Tibial artery (tissue), 4 donors: ENCODE measurements around the gene FCHSD2.
"Not testable (repeated sequence)": the region's sequence is repeated elsewhere in the genome, so short reads cannot be mapped to it uniquely, and the experiment has no call there.

Source experiments
- DNase-seq, 2 donors: peaks; one replicate each; pipeline ENCODE4 v3.0.0-alpha.2; 2019
- H3K27ac ChIP-seq, 2 donors: fragments of 200-600 bp; sonication (generic) in 1 of 2; 1 replicate in 1 of 2; 2 replicates in 1 of 2; pipeline ENCODE4 v1.5.1; 2018 to 2019; ENCODE audit warnings: mild to moderate bottlenecking in 1 of 2
- H3K27me3 ChIP-seq, 2 donors: fragments of 200-600 bp; sonication (generic) in 1 of 2; one replicate each; pipeline versions ENCODE4 v1.5.1 to v1.6.0; 2016 to 2019
- H3K36me3 ChIP-seq, 3 donors: fragments of 200-600 bp; sonication (generic) in 2 of 3; one replicate each; pipeline ENCODE4 v1.5.1; 2016 to 2019; ENCODE audit warnings: mild to moderate bottlenecking in 2 of 3
- H3K4me1 ChIP-seq, 4 donors: fragments of 200-600 bp; sonication (generic) in 2 of 4; 1 replicate in 3 of 4; 2 replicates in 1 of 4; pipeline ENCODE4 v1.5.1; 2016 to 2019
- H3K4me3 ChIP-seq, 2 donors: fragments of 200-600 bp; sonication (generic) in 1 of 2; 1 replicate in 1 of 2; 2 replicates in 1 of 2; pipeline ENCODE4 v1.5.1; 2018 to 2019; ENCODE audit warnings: mild to moderate bottlenecking in 2 of 2
- H3K9me3 ChIP-seq, 3 donors: fragments of 200-600 bp; sonication (generic) in 1 of 3; one replicate each; pipeline ENCODE4 v1.5.1; 2016 to 2019
- intact Hi-C: fragments of 100-400 bp; cut with DNase I; formaldehyde crosslinking; loops from one replicate; pipeline ENCODE4 v1.15.0; 2023; ENCODE audit warnings: low total_unique reads
- TF ChIP-seq, protein P1 (sequence below), 2 experiments: fragments of 200-600 bp in 1 of 2; fragments of 450-650 bp in 1 of 2; IDR thresholded peaks; one replicate each; pipeline ENCODE4 v1.5.1; 2017 to 2019; ENCODE audit warnings: antibody characterized with exemption in 2 of 2, mild to moderate bottlenecking in 1 of 2, moderate library complexity in 1 of 2

FCHSD2 gene

DNA sequence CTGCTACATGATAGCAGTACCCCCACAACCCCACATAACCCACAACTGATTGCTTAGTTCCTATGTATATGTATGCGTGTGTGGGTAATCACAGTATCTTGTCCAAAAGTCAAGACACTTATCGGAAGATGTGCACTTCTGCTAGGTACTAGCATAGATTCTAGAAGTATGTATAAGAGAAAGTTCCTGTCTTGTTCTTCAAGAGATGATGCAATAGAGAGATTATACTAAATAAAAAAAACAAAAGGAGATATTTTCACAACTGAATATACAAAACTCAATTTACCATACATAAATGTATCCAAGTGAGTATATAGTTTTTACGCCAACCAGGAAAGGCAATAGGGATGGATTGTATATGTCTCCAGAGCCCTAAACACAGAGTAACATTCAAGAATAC is 112.0 kb downstream of the FCHSD2 start:
- TF ChIP-seq, protein P1, sequence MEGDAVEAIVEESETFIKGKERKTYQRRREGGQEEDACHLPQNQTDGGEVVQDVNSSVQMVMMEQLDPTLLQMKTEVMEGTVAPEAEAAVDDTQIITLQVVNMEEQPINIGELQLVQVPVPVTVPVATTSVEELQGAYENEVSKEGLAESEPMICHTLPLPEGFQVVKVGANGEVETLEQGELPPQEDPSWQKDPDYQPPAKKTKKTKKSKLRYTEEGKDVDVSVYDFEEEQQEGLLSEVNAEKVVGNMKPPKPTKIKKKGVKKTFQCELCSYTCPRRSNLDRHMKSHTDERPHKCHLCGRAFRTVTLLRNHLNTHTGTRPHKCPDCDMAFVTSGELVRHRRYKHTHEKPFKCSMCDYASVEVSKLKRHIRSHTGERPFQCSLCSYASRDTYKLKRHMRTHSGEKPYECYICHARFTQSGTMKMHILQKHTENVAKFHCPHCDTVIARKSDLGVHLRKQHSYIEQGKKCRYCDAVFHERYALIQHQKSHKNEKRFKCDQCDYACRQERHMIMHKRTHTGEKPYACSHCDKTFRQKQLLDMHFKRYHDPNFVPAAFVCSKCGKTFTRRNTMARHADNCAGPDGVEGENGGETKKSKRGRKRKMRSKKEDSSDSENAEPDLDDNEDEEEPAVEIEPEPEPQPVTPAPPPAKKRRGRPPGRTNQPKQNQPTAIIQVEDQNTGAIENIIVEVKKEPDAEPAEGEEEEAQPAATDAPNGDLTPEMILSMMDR (IDR thresholded peaks at IDR 0.05), result no peak
- H3K4me1 ChIP-seq, result peaks cover 0 to 13% (median 0%) of the 10 kb centered on the region in 4 donors
- no peaks in the 10 kb centered on the region for H3K27me3 ChIP-seq
- no peak overlapping the region for H3K27ac ChIP-seq
- peaks cover 0 to 7% (median 4%) of the 10 kb centered on the region in 3 donors for H3K36me3 ChIP-seq
- H3K4me3 ChIP-seq, result no peak overlapping the region
- intact Hi-C loops, result no loop called here
- no peak for DNase-seq
- H3K9me3 ChIP-seq, result peaks cover 0 to 10% (median 1%) of the 10 kb centered on the region in 3 donors

DNA sequence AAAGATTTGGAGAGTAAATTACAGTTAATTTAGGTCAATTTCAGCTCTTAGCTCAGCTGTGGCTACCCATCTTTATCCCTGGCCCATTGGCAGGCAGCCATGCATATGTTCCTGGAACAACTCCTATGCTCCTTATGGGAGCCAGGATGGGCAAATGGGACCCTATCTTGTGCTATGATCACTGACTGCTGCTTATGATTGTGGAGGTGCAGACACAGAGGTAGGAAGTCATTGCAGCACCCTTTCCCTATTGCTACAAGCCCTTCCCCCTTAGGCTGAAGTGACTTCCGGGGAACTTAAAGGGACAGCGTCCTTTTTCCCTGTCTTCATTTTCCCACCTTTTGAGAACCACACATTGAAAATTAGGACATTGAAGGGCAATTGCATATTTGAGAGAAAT is 112.7 kb downstream of the FCHSD2 start:
- Histone ChIP-seq H3K4me3 (no peak overlapping the region), H3K36me3 (peaks cover under 1 to 7% (median 4%) of the 10 kb centered on the region in 3 donors), H3K27ac (no peak overlapping the region), H3K9me3 (peaks cover 0 to 14% (median 8%) of the 10 kb centered on the region in 3 donors), H3K27me3 (no peaks in the 10 kb centered on the region), H3K4me1 (peaks cover 0 to 10% (median 0%) of the 10 kb centered on the region in 4 donors)
- TF ChIP-seq, protein P1 (IDR thresholded peaks at IDR 0.05), result no peak
- no peak for DNase-seq
- intact Hi-C loops, result no loop called here

DNA sequence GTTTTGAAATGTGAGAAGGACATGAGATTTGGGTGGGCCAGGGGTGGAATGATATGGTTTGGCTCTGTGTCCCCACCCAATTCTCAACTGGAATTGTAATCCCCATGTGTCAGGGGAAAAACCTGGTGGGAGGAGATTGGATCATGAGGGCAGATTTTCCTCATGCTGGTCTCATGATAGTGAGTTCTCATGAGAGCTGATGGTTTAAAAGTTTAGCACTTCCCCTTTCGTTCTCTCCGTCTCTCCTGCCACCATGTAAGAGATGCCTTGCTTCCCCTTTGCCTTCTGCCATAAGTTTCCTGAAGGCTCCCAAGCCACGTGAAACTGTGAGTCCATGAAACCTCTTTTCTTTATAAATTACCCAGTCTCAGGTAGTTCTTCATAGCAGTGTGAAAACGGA is 113.5 kb downstream of the FCHSD2 start:
- H3K4me3 ChIP-seq, result no peak overlapping the region
- no peaks in the 10 kb centered on the region for H3K27me3 ChIP-seq
- peaks cover 0 to 19% (median 15%) of the 10 kb centered on the region in 3 donors for H3K9me3 ChIP-seq
- no peak for DNase-seq
- peaks cover 0 to 5% (median 0%) of the 10 kb centered on the region in 4 donors for H3K4me1 ChIP-seq
- H3K27ac ChIP-seq, result no peak overlapping the region
- TF ChIP-seq, protein P1 (IDR thresholded peaks at IDR 0.05), result no peak
- intact Hi-C loops, result no loop called here
- H3K36me3 ChIP-seq, result peaks cover 4 to 7% (median 5%) of the 10 kb centered on the region in 3 donors

DNA sequence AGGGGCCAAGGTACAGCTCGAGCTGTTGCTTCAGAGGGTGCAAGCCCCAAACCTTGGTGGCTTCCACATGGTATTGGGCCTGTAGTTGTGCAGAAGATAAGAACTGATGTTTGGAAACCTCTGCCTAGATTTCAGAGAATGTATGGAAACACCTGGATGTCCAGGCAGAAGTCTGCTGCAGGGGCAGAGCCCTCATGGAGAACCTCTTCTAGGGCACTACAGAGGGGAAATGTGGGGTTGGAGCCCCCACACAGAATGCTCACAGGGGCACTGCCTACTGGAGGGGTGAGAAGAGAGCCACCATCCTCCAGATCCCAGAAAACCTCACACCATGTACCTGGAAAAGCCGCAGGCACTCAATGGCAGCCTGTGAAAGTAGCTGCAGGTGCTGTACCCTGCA is 114.3 kb downstream of the FCHSD2 start:
- DNase-seq, H3K27me3 ChIP-seq, H3K4me1 ChIP-seq, H3K4me3 ChIP-seq, H3K27ac ChIP-seq, H3K36me3 ChIP-seq, intact Hi-C loops: not testable (repeated sequence)
- peaks cover 0 to 20% (median 19%) of the 10 kb centered on the region in 3 donors for H3K9me3 ChIP-seq

DNA sequence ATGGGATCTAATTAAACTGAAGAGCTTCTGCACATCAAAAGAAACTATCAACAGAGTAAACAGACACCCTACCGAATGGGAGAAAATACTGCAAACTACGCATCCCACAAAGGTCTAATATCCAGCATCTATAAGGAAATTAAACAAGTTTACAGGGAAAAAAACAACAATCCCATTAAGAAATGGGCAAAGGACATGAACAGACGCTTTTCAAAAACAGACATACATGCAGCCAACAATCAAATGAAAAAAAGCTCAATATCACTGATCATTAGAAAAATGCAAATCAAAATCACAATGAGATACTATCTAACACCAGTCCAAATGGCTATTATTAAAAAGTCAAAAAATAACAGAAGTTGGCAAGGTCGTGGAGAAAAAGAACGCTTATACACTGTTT is 117.5 kb downstream of the FCHSD2 start:
- intact Hi-C loops, result no loop called here
- no peak for DNase-seq
- H3K9me3 ChIP-seq, result peaks cover 0 to 20% (median 19%) of the 10 kb centered on the region in 3 donors
- peaks cover 4 to 7% (median 5%) of the 10 kb centered on the region in 3 donors for H3K36me3 ChIP-seq
- no peaks in the 10 kb centered on the region for H3K27me3 ChIP-seq
- H3K4me1 ChIP-seq, result peaks cover 0 to 5% (median 0%) of the 10 kb centered on the region in 4 donors
- H3K27ac ChIP-seq, result no peak overlapping the region
- TF ChIP-seq, protein P1 (IDR thresholded peaks at IDR 0.05), result no peak
- no peak overlapping the region for H3K4me3 ChIP-seq

DNA sequence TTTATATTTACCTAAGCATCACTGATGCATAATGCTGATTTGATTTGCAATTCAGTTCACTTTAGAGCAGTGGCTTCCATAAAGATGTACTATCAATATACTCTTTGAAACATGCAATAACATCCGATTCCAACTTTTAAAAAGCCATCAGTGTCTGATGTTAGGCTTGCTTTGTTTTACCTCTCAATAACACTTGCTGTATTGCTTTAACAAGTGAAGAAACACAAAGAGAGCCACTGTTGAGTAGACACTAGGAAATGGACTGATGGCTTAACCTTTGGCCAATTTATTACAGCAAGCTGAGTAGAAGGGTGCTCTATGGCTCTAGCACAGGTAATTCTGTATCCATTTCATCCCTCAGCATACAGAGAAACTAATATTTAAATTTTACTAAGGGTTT is 122.1 kb downstream of the FCHSD2 start:
- no peak overlapping the region for H3K27ac ChIP-seq
- no peaks in the 10 kb centered on the region for H3K27me3 ChIP-seq
- DNase-seq, result no peak
- H3K36me3 ChIP-seq, result peaks cover 0 to 5% (median 0%) of the 10 kb centered on the region in 3 donors
- TF ChIP-seq, protein P1 (IDR thresholded peaks at IDR 0.05), result no peak
- peaks cover 0 to 17% (median 10%) of the 10 kb centered on the region in 3 donors for H3K9me3 ChIP-seq
- H3K4me3 ChIP-seq, result no peak overlapping the region
- H3K4me1 ChIP-seq, result peaks cover 0 to 15% (median 0%) of the 10 kb centered on the region in 4 donors
- intact Hi-C loops, result no loop called here
